Measurements from ENCODE around the gene MYO18A. TPM values are rescaled to one million over a fixed set of nuclear protein-coding genes. Genes with fewer than 3 reads are reported as not detected.

Gene MYO18A
- total and polyA plus RNA-seq, 10 of the 15 experiments (the other 5 are each of a cell fraction or from before 2014, with no cell fraction given) = 2.9 to 66.0 (median 24.5) TPM

- no peak for TF ChIP-seq CTCF (IDR thresholded peaks at IDR 0.05 in 2 of 3, conservative IDR thresholded peaks at IDR 0.05 in 1 of 3; ENCODE audit: control insufficient read depth in 2 of 3, extremely low read depth in 1 of 3, insufficient read depth in 1 of 3, low read depth in 3 of 3, low read length in 3 of 3)
- TF ChIP-seq MLLT1 (IDR thresholded peaks at IDR 0.05) = no peak
- TF ChIP-seq FOS (IDR thresholded peaks at IDR 0.05; ENCODE audit: borderline replicate concordance, extremely low read depth, insufficient read length) = no peak
- no peak for TF ChIP-seq PAX5 (IDR thresholded peaks at IDR 0.05; ENCODE audit: borderline replicate concordance, low read depth, low read length)
- TF ChIP-seq BMI1 (IDR thresholded peaks at IDR 0.05; ENCODE audit: borderline replicate concordance) = no peak
- peak; percentile 75 for TF ChIP-seq EED (IDR thresholded peaks at IDR 0.05; ENCODE audit: low read depth)
- no peak for TF ChIP-seq ZNF622 (IDR thresholded peaks at IDR 0.05)
- TF ChIP-seq E2F8 (IDR thresholded peaks at IDR 0.05; ENCODE audit: low read depth, partially characterized antibody) = no peak
- no peak for TF ChIP-seq ATF3 (IDR thresholded peaks at IDR 0.05; ENCODE audit: borderline replicate concordance, extremely low read depth, low read depth, low read length)
- TF ChIP-seq HDAC6 (IDR thresholded peaks at IDR 0.05; ENCODE audit: unreplicated experiment) = no peak
- TF ChIP-seq KLF5 (IDR thresholded peaks at IDR 0.05; ENCODE audit: partially characterized antibody) = no peak
- TF ChIP-seq ZSCAN29 (IDR thresholded peaks at IDR 0.05) = no peak
- no peak for TF ChIP-seq NFYA (IDR thresholded peaks at IDR 0.05; ENCODE audit: borderline replicate concordance, low read depth, low read length)
- TF ChIP-seq SKIL (IDR thresholded peaks at IDR 0.05; ENCODE audit: low read depth, poor library complexity, severe bottlenecking) = no peak
- no peak for TF ChIP-seq KAT2A (conservative IDR thresholded peaks at IDR 0.05; ENCODE audit: control insufficient read depth, low read depth, low read length)
- TF ChIP-seq GATAD2B (conservative IDR thresholded peaks at IDR 0.05; ENCODE audit: low read depth) = peak; percentile 21; the same call in 1 of the 2 replicates
- TF ChIP-seq POLR2A (IDR thresholded peaks at IDR 0.05; ENCODE audit: low read depth, low read length) = no peak
- 0 out of 2 replicates have a peak, but pooled peaks have one; percentile 6 for TF ChIP-seq SMC3 (IDR thresholded peaks at IDR 0.05; ENCODE audit: borderline replicate concordance, low read length)
- no peak for TF ChIP-seq MYB (IDR thresholded peaks at IDR 0.05; ENCODE audit: borderline replicate concordance, low read depth, low read length)
- TF ChIP-seq SRF (IDR thresholded peaks at IDR 0.05; ENCODE audit: low read depth in 2 of 2, low read length in 2 of 2) = no peak
Observed at GRCh38 chr17:29149431-29150064, 30.6 kb downstream of the MYO18A start (continued).

Data from GM12878 (cell line).